Measurements from ENCODE around the gene PRPF40A.

PRPF40A gene

GRCh38 chr2:152622219-152622618 is 95.0 kb downstream of the PRPF40A start:
- DNase-seq (ENCODE audit: insufficient read length, low spot score): no peak
- no peak for FAIRE-seq

GRCh38 chr2:152620985-152621384 is 96.3 kb downstream of the PRPF40A start:
- FAIRE-seq (no peak), DNase-seq (ENCODE audit: insufficient read length, low spot score) (no peak)

DNA sequence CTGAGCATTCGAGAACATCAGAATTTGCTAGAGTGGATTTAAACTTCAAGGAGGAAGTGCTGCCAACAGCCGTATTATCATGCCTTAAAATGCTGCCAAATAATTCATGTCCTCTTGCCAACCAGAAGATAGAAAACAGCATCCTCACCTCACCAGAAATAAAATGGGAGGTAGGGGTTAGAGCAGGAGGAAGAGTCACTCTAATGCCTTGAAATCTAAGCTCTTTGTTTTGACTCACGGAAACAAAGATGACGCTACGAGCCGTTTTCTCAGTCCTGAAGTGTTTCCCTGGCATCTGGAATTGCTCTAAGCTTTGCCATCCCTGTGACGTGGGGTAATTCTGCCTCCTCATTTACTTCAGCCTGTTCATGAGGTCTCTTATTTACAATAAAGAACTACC is 97.1 kb downstream of the PRPF40A start:
- no peak for DNase-seq (ENCODE audit: insufficient read length, low spot score)
- FAIRE-seq: no peak

GRCh38 chr2:152618193-152618564 is 99.1 kb downstream of the PRPF40A start:
- DNase-seq (ENCODE audit: insufficient read length, low spot score): no peak
- no peak for FAIRE-seq

DNA sequence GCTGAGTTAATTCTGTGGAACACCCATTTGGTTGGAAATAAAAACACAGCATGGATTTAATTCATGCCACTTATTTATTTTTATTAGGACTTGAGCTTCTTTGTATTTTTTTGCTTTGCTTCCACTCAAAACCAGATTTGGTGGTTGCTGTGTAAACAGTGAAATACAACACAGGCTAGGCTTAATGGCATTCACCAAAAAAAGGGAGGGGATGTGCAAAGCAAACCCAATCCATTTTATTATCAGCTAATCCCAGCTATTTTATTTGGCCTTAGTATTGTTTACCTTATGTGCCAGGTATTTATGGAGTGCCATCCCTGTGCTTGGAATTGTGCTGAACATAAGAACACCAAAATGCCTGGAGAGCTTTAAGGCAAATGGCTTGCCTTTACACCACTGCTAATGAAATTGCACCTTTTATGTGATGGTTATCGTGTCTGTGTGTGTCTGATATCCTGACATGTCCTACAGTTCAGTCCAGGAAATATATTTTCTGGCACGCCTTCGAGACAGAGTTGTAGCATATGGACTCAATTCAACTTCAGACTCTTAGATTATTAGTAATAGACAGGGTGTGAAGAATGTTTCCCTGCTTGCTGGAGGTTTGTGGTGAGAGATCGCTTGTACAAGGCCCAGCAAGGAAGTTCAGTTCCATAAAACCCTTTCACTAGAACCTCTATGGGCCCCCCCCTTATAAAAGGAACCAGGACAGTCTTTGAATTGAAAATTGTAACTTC is 99.6 kb downstream of the PRPF40A start:
- DNase-seq (ENCODE audit: insufficient read length, low spot score) (no peak), FAIRE-seq (no peak)

DNA sequence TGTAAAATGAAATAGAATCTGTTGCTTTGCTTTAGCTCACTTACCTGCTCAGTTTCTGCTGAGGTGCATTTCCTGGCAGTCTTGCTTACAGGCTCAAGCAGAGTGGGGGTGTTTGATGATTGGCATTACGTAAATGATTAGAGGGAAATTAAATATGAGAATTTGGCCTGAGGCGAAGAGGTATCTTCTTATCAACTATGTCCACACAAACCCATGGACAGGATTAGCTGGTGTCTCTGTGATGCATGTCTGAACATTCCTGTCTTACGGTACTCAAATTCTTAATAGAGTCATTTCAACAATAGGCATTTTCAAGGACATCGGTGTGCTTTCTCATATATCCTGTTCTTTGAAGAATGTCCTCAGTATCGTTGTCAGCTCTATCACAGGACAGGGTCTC is 102.1 kb downstream of the PRPF40A start:
- FAIRE-seq (no peak), DNase-seq (ENCODE audit: insufficient read length, low spot score) (no peak)

DNA sequence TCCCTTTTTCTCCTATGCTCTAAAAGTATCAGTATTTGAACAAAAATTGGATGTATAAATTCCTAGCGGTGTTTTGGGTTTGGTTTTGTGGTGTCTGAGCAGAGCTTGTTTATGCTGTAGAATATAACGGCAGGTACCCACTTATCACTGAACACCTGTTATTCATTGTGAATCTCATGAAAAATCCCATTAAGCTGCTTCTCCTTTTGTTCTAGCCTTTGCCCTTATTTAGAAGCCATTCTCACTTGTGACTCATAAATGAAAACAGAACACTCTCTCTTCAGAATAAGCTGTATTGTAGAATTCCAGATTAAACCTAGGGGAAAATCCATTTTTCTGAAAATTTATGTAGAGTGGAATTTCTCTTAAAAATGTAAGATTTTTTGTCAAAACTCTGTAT is 104.0 kb downstream of the PRPF40A start:
- DNase-seq (ENCODE audit: insufficient read length, low spot score) (no peak), FAIRE-seq (no peak)

DNA sequence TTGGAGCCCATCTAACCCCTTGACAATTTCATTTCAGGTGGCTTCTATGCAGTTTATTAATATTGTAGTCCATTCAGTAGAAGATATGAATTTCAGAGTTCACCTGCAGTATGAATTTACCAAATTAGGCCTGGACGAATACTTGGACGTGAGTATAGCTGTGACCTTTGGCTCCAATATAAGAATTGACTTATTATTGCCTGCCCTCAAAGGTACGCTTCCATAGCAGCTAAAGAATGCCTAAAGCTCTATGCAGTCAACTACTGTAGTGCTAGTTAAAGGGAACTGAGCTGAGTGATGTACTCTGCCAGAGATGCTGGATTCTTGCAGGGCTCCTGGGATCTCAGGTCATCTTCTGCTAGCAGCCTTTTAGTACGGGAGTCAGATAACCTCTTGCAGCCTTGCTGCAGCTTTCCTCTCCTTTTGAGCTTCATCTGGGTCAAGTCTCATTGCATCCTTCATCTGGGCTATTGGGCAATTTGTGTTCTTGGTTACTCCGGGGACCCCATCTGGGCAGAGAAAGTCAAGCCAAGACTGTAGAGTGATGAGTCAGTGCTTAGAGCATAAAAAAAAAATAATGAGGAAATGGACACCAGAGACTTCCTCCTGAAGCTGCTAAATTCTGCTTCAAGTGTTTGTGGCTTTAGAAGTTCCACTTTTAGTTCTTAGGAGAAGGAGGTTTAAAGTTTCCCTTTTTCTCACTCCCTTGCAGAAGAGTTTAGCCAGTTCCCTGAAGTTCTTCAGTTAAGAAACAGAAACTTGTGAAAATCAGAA is 105.6 kb downstream of the PRPF40A start:
- DNase-seq (ENCODE audit: insufficient read length, low spot score): peak; percentile 23
- FAIRE-seq: peak; percentile 96

DNA sequence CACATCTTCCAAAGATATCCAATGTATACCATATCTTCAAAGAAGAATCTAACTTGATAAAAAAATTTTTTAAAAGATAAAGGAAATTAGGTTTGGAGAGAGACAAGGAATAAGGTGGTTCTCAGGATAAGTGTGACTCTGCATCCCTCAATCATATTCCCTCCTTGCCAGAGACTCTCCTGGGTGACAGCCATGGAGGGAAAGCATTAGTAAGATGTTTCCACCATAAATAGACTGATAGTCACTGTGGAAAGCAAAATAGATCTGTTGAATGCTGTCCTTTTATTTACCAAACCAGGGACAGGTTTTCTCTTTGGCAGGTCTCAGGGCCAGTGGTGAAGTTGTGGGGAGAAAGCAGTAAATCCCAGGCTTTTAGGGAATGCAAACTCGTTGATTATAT is 107.6 kb downstream of the PRPF40A start:
- FAIRE-seq: no peak
- DNase-seq (ENCODE audit: insufficient read length, low spot score): no peak

- DNase-seq (ENCODE audit: insufficient read length, low spot score) (no peak), FAIRE-seq (no peak)
Observed at GRCh38 chr2:152609154-152609553, 108.1 kb downstream of the PRPF40A start.

DNA sequence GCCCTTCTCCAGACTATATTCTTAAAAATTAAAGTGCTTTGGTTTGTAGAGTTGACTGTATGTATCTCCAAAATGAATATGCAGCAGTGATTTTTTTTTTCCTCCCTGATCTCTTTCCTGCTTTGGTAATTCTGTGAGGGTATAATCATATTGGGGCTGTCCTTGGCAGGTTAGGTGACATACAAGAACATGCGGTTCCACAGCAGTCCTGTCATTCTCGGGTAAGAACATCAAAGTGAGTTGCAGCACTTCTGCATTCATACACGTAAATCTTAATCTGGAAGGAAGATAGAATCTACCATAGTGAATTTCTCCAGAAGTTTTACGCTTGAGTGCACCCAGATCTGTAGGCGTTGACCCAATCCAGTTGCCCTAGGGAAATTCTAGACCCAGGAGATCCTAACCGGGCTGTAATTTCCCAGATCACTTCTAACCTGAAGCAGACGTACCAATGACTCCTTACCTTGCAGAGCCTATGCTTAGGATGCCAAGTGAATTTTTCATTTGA is 109.4 kb downstream of the PRPF40A start:
- no peak for DNase-seq (ENCODE audit: insufficient read length, low spot score)
- no peak for FAIRE-seq

DNA sequence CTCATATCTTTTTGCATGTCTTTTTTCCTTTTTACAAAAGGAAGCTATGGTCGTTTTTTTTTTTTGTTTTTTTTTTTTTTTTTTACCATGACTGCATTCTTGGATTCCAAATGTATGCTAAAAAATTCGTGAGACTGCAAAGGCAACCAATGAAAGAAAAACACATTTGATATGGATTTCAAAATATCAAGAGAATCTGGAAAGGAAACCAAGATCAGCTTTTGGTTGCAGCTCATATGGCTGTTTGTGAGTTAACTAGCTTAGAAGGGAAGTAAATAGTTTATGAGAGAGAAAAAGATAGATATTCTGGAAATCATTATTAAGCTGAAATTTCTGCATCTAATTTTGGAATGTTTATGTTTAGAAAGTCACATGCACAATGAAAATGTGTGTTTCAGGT is 110.3 kb downstream of the PRPF40A start:
- FAIRE-seq (no peak), DNase-seq (ENCODE audit: insufficient read length, low spot score) (no peak)

DNA sequence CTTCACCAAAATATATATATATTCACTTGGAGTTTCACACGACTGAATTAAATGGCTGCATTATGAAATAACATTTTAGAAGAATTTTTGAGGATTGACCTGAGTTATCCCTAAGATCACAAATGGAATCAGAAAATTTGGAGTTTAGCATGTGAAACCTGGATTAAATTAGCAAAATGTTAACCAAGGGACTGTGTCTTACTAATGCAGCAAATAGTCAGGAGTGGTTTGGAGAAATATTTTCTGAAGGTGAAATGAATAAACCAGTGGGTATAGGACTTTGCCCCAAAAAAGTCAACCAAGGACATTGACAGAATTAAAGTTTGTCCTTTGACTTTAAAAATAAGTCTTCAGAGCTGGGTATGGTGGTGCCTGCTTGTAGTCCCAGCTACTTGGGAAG is 111.2 kb downstream of the PRPF40A start:
- no peak for FAIRE-seq

DNA sequence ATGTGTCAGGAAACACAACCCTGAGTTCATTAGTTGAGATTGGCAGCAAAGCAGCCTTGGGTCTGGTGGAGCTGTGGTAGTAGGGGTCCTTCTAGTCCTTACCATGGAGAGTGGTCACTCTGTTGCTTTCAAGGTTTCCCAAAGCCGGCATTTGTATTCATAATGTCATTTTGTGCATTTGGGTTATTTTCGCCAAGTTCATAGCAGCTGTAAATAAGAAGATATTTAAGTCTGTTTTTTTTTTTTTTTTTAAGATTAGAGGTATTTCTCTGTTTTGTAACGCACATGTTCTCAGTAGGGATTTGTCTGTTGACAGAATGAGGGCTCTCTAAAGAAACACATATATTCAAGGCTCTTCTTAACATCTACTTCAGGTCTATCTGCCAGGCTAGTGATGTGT is 114.1 kb downstream of the PRPF40A start:
- no peak for FAIRE-seq
- no peak for DNase-seq (ENCODE audit: insufficient read length, low spot score)

More for the DNA sequence above, 111.2 kb downstream of the PRPF40A start:
- DNase-seq (ENCODE audit: insufficient read length, low spot score): no peak

DNA sequence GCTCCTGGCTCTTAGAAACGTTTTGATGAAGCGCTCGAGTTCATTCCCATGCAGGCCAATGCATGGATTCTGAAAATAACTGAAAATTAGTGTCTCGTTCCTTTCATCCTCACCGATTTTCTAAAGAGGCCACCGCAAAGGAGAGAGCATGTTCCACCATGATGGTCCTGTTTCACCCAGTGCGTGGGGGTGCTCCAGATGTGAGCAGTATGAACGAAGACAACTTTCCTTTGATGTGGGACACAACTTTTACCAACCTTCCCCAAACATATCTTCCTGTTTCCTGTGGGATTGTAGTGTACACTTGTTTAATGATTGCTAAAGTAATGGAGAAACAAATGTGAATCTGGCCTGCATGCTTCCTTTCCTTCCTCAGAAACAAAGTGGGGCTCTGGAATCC is 114.5 kb downstream of the PRPF40A start:
- DNase-seq (ENCODE audit: insufficient read length, low spot score) (no peak), FAIRE-seq (no peak)
